Esophagus squamous epithelium (tissue), 5 donors: ENCODE results near the gene HSFX4. TPM values are rescaled to one million over a fixed set of nuclear protein-coding genes. Genes with fewer than 3 reads are reported as not detected.

Experiments used
- DNase-seq: peaks from one replicate; lab custom pipeline; 2025; lab: John Stamatoyannopoulos, UW
- H3K27ac ChIP-seq, 4 donors: fragments of 200-600 bp; sonication (generic); one replicate each; pipeline ENCODE4 v1.5.1; 2016 to 2019; ENCODE audit warnings: mild to moderate bottlenecking in 1 of 4
- H3K27me3 ChIP-seq, 4 donors: fragments of 200-600 bp; sonication (generic); 1 replicate in 3 of 4; 2 replicates in 1 of 4; pipeline versions ENCODE4 v1.5.1 to v1.6.0; 2017 to 2021; ENCODE audit warnings: antibody characterized with exemption in 1 of 4
- H3K36me3 ChIP-seq, 3 donors: fragments of 200-600 bp; sonication (generic); one replicate each; pipeline ENCODE4 v1.5.1; 2016 to 2019
- H3K4me1 ChIP-seq, 3 donors: fragments of 200-600 bp; sonication (generic); one replicate each; pipeline ENCODE4 v1.5.1; 2017 to 2019
- H3K4me3 ChIP-seq, 4 donors: fragments of 200-600 bp; sonication (generic); 1 replicate in 3 of 4; 2 replicates in 1 of 4; pipeline ENCODE4 v1.5.1; 2016 to 2019; ENCODE audit warnings: mild to moderate bottlenecking in 2 of 4, moderate library complexity in 1 of 4
- H3K9me3 ChIP-seq, 3 donors: fragments of 200-600 bp; sonication (generic); one replicate each; pipeline ENCODE4 v1.5.1; 2016 to 2019
- POLR2A ChIP-seq, 4 donors: fragments of 450-650 bp; IDR thresholded peaks; one replicate each; pipeline ENCODE4 v1.6.1; 2017; ENCODE audit warnings: antibody characterized with exemption in 4 of 4, mild to moderate bottlenecking in 4 of 4, moderate library complexity in 3 of 4
- WGBS, 2 donors: methylation state at CpG; one replicate each; pipeline ENCODE4 v1.1.5; 2018; 5-methylcytosine and 5-hydroxymethylcytosine counted together
- intact Hi-C: fragments of 100-400 bp; cut with DNase I; formaldehyde crosslinking; loops from one replicate; pipeline ENCODE4 v1.15.0; 2022
- total RNA-seq, 4 donors: library from RNA; depleted of rRNA; stranded (reverse); fragments of >200 nt; gene quantifications; one replicate each; pipeline ENCODE4 v1.1.0, GENCODE V29; 2016
- TF ChIP-seq, protein P1 (sequence below), 6 experiments: fragments of 450-650 bp in 4 of 6; fragments of 200-600 bp in 2 of 6; sonication (generic) in 2 of 6; IDR thresholded peaks; one replicate each; pipeline ENCODE4 v1.5.1; 2016 to 2019; ENCODE audit warnings: antibody characterized with exemption in 6 of 6, mild to moderate bottlenecking in 4 of 6, moderate library complexity in 4 of 6
- donor health status: DM: yes; HTN: yes; CAD: no.

The HSFX4 gene
- total RNA-seq, 4 donors from 2014 or later: not detected

DNA sequence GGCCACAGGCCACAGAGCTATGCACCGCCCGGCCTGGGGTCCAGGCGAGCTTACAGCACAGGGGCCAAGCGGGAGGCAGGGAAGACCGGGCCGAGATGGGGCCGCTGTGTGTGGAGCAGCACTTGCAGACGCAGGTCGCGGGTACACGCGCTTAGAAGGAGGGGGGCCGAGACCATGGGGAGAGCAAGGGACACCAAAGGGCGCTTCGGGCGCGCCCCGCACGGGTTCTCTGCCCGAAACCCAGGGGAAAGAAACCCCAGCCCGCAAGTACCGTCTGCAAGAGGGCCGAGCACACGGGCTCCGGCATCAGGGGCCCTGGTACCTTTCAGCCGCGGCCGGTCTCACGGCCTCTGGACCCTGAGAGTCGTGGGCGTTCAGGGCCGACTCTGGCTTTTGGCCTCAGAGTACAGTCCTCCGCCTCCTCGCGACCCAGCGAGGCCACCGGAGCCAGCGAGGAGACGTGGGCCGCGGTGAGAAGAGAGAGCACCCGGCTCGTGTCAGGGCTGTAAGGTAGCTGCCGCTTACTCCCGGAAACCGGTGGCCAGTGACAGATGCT is 8.6 kb downstream of the HSFX4 start:
- intact Hi-C loops: no loop called here
- Histone ChIP-seq H3K27ac (peak overlapping the region; percentile 93 to 97 (median 94)), H3K27me3 (no peaks in the 10 kb centered on the region), H3K9me3 (no peaks in the 10 kb centered on the region), H3K4me1 (peaks cover 0 to 11% (median 3%) of the 10 kb centered on the region in 3 donors), H3K36me3 (peaks cover 0 to 15% (median 0%) of the 10 kb centered on the region in 3 donors), H3K4me3 (peak overlapping the region; percentile 63 to 79 (median 68))
- DNase-seq: no peak
- TF ChIP-seq POLR2A (IDR thresholded peaks at IDR 0.05): no peak
- TF ChIP-seq, protein P1, sequence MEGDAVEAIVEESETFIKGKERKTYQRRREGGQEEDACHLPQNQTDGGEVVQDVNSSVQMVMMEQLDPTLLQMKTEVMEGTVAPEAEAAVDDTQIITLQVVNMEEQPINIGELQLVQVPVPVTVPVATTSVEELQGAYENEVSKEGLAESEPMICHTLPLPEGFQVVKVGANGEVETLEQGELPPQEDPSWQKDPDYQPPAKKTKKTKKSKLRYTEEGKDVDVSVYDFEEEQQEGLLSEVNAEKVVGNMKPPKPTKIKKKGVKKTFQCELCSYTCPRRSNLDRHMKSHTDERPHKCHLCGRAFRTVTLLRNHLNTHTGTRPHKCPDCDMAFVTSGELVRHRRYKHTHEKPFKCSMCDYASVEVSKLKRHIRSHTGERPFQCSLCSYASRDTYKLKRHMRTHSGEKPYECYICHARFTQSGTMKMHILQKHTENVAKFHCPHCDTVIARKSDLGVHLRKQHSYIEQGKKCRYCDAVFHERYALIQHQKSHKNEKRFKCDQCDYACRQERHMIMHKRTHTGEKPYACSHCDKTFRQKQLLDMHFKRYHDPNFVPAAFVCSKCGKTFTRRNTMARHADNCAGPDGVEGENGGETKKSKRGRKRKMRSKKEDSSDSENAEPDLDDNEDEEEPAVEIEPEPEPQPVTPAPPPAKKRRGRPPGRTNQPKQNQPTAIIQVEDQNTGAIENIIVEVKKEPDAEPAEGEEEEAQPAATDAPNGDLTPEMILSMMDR (IDR thresholded peaks at IDR 0.05): no peak
- WGBS, 2 donors: 0 to 90% methylated on average over 2 to 12 of the region's 46 CpGs

DNA sequence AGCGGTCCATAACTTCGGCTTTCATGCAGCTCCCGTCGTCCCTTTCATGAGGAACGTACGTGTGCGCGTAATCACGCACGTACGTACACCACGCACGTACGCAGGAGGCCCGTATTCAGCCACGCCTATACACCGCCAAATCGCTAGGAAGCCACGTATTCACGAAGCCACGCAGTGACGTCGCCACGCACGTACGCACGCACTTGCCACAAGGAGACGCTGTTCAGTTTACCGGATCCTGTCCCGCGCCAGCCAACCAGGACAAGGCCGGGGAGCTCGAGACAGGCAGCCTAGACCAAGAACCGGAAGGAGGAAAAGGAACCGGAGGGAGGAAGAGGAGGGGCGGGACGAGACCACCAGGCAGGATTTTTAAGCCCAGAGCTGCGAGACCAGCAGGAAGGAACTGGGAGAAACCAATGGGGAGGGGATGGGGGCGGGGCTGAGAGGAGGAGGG is 9.1 kb downstream of the HSFX4 start, which contains the start of gene EOLA2:
EOLA2 (minus strand) TSS at position 65 of the 454 bp plus-strand sequence. CDS start 4,617 bp downstream, outside the sequence.
- H3K27ac ChIP-seq: peak within 1 kb of the TSS; percentile 93 to 97 (median 94)
- peak within 1 kb of the TSS; percentile 63 to 79 (median 68) for H3K4me3 ChIP-seq
- H3K4me1 ChIP-seq: peaks cover 0 to 11% (median 3%) of the 10 kb centered on the region in 3 donors
- DNase-seq: peak; percentile 70
- intact Hi-C loops: no loop called here
- TF ChIP-seq, protein P1 (IDR thresholded peaks at IDR 0.05): peak in 5 of 6 experiments; percentile 30 to 73 (median 59)
- peak in 3 of 4 donors; percentile 19 to 69 (median 54) for TF ChIP-seq POLR2A (IDR thresholded peaks at IDR 0.05)
- 0 to 59% methylated on average over 30 of the region's 39 CpGs for WGBS, 2 donors
- H3K27me3 ChIP-seq: no peaks in the 10 kb centered on the region
- peaks cover 0 to 14% (median 0%) of the 10 kb centered on the region in 3 donors for H3K36me3 ChIP-seq
- H3K9me3 ChIP-seq: no peaks in the 10 kb centered on the region

DNA sequence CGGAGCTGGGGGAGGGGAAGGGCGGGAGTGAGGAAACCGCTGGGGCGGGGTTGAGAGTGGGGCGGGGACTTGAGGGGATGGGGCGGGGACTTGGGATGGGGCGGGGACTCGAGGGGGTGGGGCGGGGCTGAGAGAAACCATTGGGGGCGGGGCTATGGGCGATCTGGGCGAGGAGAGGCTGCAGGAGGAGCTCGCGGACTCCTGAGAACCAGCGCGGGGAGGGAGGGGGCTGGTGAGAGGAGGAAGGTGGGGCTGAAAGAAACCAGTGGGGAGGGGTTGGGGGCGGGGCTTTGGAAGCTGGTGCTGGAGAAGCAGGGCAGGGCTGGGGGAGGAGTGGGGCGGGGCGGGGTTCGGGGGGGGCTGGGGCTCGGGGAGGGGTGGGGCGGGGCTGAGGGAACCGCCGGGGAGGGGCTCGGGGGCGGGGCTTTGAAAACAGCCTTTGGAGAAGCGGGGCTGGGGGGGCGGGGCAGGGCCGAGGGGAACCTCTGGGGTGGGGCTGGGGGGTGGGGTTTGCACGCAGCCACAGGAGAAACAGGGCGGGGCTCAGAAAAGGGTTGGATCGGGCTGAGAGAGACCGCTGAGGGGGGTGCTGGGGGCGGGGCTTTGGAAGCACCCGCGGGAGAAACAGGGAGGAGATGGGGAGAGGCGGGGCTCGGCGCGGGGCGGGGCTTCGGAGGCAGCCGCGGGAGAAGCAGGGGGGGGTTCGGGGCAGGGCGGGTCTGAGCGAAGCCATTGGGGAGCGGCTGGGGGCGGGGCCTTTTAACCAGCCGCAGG is 9.7 kb downstream of the HSFX4 start:
- H3K27ac ChIP-seq: peak overlapping the region; percentile 93 to 97 (median 94)
- H3K36me3 ChIP-seq: peaks cover 0 to 14% (median 0%) of the 10 kb centered on the region in 3 donors
- intact Hi-C loops: no loop called here
- H3K9me3 ChIP-seq: no peaks in the 10 kb centered on the region
- peaks cover 0 to 11% (median 3%) of the 10 kb centered on the region in 3 donors for H3K4me1 ChIP-seq
- 25% methylated on average over 5 of the region's 50 CpGs; no CpG with 5 or more reads in 1 of the 2 donors for WGBS, 2 donors
- peak; percentile 91 for DNase-seq
- TF ChIP-seq, protein P1 (IDR thresholded peaks at IDR 0.05): no peak
- no peak for TF ChIP-seq POLR2A (IDR thresholded peaks at IDR 0.05)
- H3K27me3 ChIP-seq: no peaks in the 10 kb centered on the region
- peak overlapping the region; percentile 32 to 79 (median 68) for H3K4me3 ChIP-seq

DNA sequence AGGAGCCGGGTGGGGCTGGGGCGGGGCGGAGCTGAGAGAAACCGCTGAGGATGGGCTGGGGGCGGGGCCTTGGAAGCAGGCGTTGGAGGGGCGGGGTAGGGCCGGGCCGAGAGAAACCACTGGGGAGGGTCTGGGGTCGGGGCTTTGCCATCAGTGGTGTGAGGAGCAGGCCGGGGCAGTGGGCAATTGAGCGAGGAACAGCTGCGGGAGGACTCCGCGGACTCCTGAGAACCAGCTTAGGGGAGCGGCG is 10.2 kb downstream of the HSFX4 start:
- Histone ChIP-seq H3K4me1 (peaks cover 0 to 11% (median 3%) of the 10 kb centered on the region in 3 donors), H3K4me3 (peak overlapping the region; percentile 32 to 79 (median 64)), H3K36me3 (peaks cover 0 to 11% (median 0%) of the 10 kb centered on the region in 3 donors), H3K27ac (peak overlapping the region; percentile 93 to 97 (median 94)), H3K27me3 (no peaks in the 10 kb centered on the region), H3K9me3 (no peaks in the 10 kb centered on the region)
- 0 to 63% methylated on average over 5 to 15 of the region's 17 CpGs for WGBS, 2 donors
- intact Hi-C loops: no loop called here
- no peak for DNase-seq
- TF ChIP-seq, protein P1 (IDR thresholded peaks at IDR 0.05): no peak
- TF ChIP-seq POLR2A (IDR thresholded peaks at IDR 0.05): peak in 1 of 4 donors; percentile 23
